GM18508 (cell line): ENCODE data around the gene NPC1L1.

Experiments
- ATAC-seq: cut with Tn5 transposase; IDR thresholded peaks from one replicate; pipeline ENCODE4 v1.9.1; 2021; ENCODE audit warnings: moderate number of reproducible peaks; ENCODE audit not compliant: insufficient read depth, unreplicated experiment

The NPC1L1 gene, protein sequence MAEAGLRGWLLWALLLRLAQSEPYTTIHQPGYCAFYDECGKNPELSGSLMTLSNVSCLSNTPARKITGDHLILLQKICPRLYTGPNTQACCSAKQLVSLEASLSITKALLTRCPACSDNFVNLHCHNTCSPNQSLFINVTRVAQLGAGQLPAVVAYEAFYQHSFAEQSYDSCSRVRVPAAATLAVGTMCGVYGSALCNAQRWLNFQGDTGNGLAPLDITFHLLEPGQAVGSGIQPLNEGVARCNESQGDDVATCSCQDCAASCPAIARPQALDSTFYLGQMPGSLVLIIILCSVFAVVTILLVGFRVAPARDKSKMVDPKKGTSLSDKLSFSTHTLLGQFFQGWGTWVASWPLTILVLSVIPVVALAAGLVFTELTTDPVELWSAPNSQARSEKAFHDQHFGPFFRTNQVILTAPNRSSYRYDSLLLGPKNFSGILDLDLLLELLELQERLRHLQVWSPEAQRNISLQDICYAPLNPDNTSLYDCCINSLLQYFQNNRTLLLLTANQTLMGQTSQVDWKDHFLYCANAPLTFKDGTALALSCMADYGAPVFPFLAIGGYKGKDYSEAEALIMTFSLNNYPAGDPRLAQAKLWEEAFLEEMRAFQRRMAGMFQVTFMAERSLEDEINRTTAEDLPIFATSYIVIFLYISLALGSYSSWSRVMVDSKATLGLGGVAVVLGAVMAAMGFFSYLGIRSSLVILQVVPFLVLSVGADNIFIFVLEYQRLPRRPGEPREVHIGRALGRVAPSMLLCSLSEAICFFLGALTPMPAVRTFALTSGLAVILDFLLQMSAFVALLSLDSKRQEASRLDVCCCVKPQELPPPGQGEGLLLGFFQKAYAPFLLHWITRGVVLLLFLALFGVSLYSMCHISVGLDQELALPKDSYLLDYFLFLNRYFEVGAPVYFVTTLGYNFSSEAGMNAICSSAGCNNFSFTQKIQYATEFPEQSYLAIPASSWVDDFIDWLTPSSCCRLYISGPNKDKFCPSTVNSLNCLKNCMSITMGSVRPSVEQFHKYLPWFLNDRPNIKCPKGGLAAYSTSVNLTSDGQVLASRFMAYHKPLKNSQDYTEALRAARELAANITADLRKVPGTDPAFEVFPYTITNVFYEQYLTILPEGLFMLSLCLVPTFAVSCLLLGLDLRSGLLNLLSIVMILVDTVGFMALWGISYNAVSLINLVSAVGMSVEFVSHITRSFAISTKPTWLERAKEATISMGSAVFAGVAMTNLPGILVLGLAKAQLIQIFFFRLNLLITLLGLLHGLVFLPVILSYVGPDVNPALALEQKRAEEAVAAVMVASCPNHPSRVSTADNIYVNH (N-terminal part only)

DNA sequence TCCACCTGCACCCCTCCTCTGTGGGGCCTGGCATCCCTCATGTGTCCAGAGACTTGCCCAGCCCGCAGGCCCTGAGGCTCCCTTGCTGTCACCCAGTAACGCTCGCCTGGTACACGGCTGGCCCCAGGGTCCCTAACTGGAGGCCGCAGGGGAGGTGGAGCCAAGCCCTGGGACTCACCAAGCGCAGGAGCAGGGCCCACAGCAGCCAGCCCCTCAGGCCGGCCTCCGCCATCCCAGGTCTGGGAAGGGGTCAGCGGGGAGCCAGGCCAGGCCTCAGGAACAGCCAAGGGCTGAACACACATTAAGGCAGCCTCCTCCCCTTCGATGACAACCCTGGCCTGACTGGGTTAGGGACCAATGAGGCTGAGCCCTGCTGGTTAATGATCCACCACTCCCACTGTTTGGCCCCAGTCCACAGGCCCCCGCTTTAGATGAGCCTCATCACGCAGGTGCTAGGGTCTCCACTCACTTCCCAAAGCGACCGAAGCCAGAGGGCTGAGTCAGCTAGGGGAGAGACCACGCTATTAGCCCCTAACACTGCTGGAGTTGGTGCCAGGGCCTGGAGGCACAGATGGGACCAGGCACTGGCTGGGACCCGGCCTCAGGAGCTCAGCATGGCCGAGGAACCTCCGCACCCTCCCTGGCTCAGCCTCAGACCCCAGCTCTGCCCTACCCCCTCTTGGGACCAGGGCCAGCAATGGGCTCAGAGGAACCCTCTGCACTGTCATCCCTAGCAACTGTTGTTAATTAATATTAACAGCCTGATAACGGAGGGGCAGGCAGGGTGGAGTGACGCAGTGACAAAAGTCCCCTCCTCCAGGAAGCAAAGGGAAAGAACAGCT lies at the start of gene NPC1L1:
TSS of gene NPC1L1 (minus strand) at position 303 of the 842 bp plus-strand sequence. CDS start at position 232, 71 bp downstream.
- no peak for ATAC-seq

DNA sequence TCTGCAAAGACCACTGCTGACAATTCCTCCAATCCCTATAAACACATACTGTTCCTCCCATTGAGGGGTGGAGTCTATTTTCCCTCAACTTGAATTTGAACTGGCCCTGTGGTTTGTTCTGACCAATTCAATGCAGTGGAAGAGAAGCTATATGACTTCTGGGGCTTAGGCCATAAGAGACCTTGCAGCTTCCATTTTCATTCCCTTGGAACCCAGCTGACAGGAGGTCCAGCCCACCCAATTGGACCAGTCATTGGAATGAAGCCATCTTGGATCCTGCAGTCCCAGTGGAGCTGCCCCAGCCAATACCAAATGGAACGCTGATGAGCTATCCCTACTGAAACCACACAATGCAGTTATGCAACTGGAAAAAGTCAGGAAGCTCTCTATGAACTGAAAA lies 49.8 kb upstream of the NPC1L1 start:
- no peak for ATAC-seq

DNA sequence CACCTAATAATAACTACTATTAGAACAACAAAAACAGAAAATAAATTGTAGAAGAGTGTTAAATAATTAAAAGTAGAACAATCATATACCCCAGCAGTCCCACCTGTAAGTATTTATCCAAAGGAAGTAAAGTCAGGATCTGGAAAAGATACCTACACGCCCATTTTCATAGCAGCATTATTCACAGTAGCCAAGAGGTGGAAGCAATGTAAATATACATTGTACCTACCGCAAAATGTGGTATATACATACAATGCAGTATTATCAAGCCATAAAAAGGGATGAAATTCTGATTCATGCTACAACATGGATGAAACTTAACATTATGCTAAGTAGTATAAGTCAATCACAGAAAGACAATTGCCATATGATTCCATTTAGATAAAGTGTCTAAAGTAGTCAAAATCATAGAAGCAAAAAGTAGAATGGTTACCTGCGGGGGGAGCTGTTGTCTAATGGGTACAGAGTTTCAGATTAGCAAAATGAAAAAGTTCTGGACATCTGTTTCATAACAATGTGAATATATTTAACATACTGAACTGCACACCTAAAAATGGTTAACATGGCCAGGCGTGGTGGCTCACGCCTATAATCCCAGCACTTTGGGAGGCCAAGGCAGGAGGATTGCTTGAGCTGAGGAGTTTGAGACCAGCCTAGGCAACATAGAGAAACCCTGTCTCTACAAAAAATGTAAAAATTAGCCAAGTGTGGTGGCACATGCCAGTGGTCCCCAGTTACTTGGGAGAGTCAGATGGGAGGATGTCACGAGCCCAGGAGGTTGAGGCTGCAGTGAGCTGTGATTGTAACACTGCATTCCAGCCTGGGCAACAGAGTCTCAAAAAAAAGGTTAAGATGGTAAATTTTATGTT lies 46.9 kb upstream of the NPC1L1 start:
- no peak for ATAC-seq

DNA sequence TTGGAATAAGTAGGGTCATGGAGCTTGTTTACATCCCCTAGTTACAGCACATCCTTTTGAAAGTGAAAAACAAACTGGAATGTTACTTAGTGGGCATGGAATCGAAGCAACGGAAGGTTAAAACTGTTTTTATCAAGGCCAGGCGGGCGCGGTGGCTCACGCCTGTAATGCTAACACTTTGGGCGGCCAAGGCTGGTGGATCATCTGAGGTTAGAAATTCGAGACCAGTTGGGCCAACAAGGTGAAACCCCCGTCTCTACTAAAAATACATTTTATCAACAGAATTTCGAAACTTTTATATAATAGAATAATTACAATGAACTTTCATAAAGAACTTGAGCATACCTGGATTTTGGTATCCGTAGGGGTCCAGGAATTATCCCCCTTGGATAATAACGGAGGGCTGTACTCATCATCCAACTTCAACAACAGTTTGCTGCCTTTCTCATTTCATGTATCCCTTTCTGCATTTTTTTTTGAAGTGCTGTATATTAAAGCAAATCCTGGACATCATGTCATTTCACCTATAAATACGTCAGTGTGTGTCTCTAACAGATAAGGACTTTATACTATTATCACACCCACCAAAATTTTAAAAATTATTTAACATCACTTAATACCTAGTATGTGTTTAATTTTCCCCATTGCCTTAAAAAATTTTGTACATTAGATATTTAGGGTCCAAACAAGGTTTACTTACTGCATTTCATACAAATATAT lies 42.2 kb upstream of the NPC1L1 start:
- ATAC-seq: no peak

DNA sequence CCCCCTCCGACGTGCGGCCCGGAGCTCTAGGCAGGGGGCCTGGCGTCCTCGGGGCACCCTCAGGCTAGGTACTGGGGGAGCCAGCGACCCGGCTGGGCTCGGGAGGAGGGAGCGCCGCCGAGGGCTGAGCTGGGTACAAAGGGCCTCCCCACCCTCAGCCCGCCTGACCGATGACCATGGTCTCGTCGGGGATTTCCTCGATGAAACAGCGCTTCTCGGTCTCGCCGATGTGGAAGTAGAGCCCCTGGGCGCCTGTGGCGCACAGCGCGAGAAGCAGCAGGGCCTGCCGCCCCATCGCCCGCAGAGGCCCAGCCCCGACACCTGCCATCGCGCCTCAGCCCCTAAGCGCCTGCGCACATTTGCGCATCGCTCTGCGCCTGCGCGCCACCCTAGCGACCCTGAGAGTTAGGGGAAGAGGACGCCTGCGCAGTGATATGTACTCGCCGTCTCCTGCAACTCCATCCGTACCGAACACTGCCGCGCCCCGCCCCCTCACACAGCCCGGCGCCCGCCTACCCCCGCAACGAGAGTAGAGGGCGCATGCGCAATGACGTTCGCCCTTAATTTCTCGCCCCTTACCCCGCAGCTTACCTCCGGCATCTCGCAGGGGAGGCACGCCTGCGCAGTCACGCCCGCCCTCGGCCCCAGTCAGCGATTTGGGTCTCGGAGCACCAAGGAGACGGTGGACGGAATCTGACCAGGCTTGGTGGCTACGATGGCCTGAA lies 40.9 kb upstream of the NPC1L1 start, which contains the start of gene TMED4:
TSS of gene TMED4 (minus strand) at position 353 of the 725 bp plus-strand sequence. CDS start at position 328, 25 bp downstream.
- peak; percentile 57 for ATAC-seq

DNA sequence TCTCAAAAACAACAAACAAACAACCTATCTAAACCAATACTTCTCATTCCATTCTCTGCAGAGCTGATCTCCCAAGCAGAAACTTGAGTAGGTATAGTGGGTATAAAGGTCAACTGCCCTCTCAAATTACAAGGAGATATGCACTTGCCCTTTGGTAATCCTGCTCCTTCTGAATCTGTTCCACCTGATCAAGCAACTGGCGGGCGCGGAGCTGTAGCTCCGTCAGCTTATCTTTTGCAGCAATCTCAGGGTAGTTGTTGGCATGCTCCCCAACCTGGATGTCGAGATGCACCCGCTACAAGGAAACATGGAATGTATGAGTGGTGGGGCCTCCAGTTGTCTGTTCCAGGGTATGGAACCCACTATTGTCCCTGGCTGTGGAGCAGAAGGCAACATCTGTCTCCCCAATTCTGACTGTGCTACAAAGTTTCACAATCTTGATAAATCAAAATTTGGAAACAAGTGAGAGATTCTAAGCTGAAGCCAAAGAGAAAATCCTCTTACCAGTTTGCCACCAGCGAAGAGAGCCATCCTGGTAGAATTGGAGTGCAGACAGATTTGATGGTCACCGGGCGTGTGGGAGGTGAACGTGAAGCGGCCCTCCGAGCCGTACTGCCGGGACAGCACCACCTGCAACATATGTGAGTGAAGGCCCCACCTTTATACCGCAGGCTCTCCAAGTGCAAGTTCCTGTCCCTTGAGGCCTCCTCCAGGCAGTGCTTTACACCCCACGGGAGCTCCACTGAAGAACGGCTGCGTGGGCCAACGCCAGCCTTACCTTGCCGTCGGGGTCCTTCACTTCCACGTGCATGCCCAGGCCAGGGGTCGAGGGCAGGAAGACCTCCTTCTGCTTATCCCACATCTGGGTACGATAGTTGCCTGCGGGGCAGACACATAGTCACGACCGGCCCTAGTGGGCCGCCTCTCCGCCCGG lies 40.1 kb upstream of the NPC1L1 start:
- peak; percentile 10 for ATAC-seq

DNA sequence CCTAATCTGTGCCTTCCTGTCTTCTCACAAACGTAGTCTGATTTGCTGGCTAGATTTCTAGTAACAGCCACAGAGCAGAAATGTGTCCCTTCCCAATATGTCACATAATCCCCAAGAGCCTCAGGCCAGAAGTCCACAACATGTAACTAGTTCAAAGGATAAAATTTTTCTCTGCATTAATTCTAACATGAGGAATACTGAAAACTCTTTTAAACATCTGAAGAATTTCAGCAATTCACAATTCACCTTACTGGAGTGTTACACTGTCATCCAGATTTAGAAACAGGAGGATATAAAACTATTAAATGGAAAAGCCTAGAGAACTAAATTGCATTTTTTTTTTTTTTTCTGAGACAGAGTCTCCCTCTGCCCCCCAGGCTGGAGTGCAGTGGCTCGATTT lies 35.1 kb upstream of the NPC1L1 start:
- ATAC-seq: no peak

DNA sequence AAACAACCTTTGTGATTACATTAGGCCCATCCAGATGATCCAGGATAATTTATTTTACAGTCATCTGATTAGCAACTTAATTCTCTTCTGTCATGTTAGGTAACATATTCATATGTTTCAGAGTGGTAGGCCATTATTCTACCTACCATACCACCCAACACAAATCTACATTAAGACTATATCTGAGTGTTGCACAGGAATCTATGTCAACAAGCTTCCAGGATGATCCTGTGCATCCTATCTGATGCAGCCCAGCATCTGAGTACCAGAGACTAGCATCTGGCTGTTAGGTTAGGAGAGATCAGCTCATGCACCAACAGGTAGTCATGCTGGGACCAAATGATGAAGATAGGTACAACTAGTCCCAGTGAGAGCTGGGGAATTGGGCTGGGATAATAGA lies 33.9 kb upstream of the NPC1L1 start:
- ATAC-seq: no peak

DNA sequence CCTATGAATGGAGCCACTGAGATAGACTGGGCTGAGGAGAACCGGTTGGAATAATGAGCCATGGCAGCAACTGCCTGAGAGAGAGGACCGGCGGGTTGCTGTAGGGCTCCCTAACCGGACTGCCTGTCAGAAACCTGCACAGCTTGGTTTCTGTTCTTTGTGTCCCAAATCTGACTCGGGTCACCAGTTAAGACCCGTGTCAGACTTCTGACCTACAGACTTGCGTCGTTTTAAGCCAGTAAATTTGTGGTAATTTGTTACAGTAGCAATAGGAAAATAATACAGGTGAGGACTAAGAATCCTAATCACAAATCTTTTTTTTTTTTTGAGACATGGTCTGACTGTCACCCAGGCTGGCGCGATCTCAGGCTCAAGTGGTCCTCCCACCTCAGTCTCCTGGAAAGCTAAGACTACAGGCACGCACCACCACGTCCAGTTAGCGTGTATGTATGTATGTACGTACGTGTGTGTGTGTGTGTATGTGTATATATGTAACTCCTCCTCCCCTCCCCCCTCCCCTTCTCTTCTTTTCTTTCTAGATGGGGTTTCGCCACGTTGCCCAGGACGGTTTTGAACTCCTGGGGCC lies 33.2 kb upstream of the NPC1L1 start:
- no peak for ATAC-seq

DNA sequence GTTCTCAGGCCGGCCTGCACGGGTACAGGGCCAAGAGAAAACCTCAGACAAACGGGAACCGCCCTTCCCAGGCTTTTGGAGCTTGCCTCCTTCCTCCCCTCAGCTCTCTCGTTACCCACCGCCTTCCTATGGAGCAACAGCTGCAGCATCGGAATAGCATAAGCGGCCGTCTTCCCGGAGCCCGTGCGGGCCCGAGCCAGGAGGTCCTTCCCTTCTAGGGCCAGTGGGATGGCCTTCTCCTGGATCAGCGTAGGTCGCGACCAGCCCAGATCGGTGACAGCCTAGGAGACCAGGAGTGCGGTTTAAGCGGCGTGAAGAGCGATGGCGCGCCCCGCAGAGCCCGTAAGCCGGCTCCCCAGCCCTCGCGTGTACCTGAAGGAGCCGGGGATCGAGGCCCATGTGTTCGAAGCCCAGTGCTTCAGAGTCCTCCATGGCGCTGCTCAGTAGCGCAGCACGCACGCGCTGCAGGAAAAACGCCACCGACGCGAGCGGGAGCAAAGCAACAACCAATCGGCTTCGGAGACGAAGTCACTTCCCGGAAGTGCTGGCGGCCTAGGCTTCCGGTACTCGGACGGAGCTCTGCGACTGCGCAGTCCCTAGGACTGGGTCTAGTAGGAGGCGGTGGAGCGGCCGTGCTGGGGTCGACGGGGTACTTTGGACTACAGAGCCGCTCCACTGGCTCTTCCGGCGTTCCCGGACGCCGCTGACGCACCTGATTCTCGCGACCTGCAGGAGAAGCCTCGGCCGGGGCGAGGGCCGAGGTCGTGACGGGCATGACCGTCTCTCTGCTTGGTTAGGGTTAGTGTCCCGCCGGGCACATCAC lies 32.5 kb upstream of the NPC1L1 start, which contains the start of gene DDX56:
TSS of gene DDX56 (minus strand) at position 445 of the 823 bp plus-strand sequence. CDS start at position 432, 13 bp downstream.
- ATAC-seq: peak; percentile 68

DNA sequence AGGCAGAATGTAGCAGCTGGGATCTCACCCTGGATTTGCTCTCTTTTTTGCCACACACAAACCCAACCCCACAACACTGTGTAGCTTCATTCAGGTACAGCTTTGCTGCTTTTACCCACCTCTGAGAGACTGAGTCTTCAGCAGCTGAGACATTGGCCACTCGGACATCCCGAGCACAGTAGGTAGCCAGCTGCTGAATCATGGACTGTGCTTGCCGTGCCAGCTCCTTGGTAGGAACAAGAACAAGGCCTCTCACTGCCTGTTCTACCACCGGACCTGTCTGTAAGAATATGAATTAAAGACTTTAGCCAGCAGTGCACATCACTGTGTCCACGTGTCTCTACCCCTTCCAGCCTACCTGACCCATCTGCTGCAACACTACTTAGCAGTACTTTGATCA lies 31.6 kb upstream of the NPC1L1 start:
- no peak for ATAC-seq

DNA sequence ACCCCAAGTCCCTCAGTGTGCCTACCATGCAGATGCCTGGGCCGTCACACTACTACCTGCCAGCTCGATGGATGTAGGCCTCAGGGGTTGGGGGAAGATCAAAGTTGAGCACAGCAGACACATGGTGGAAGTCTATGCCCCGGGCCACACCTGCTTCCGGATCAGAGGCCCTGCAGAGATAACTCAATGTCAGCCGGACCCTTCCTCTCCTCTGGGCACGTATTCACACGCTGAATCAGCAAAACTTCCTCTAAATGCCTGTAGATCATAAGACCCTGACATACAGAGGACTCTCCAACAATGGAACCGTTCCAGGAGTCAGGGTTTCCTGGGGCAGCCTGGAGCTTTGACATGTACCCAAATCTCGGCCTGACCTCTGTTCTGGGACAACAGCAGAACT lies 28.8 kb upstream of the NPC1L1 start:
- ATAC-seq: no peak

DNA sequence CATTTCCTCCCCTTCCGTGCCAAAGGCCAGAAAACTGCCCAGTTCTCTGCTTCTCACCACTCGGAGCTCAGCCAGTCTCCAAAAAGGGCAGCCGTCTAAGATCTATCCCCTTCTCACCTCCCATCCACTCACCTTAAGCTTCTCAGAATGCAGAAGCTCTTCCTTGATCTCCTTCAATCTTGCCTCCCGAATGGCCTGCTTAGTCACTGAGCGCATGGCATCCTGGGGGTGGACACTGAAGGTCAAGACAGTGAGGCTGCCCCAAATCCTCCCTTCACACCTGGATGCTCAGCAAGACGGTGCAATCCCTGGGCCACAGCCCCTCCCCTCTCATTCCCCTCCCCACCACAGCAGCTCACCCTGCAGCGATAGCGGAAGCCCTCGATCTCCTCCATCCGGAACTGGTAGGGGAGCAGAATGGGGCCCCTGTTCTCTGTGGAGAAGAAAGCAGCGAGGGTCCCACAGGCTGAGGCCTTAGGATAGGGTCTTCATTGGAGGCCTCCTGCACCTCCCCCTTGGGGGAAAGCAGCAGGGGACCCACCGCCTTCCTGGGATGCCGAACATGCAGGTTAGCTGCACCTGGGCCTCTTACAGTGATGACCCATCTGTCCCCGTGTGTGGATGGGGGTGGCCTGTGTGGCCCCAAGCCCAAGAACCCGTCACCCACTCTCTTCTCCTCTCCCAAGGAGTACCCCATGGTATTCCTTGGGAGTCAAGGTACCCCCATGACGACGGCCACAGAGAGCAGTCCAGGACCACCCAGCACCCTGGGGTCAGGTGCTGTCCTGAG lies 27.8 kb upstream of the NPC1L1 start:
- ATAC-seq: no peak

DNA sequence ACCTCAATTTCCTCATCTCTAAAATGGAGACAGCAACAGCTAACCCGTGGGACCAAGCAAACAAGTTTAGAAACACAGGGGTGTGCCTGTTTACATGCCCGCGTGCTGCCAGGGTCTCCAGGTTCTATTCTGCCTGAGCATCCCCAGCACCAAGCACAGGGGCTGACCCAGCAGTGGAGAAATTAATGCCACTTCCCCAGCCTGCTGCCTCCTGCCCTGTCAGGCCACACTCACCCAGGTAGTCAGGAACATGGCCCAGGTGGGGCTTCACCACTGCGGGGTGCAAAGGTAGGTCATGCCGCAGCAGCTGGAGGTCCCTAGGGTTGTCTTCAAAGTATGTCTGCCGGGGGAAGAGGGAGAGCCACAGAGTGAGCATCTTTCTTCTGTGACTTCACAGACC lies 26.8 kb upstream of the NPC1L1 start:
- ATAC-seq: no peak
